Right lobe of liver (tissue), 6 donors: ENCODE measurements around the gene CACNA1E. TPM values are rescaled to one million over a fixed set of nuclear protein-coding genes. Genes with fewer than 3 reads are reported as not detected.

Experiments
- ATAC-seq, 4 donors: fragments of 200-7000 bp; cut with Tn5 transposase; one replicate each; pipeline ENCODE4 v1.9.1; 2020; ENCODE audit warnings: mild to moderate bottlenecking in 4 of 4, moderate library complexity in 4 of 4
- DNase-seq, 3 donors: peaks; one replicate each; pipeline ENCODE4 v3.0.0-alpha.2; 2020
- H3K27ac ChIP-seq, 3 donors: fragments of 200-600 bp; one replicate each; pipeline ENCODE4 v1.8.0; 2022
- H3K27me3 ChIP-seq, 2 donors: fragments of 200-600 bp; one replicate each; pipeline ENCODE4 v1.8.0; 2022
- H3K36me3 ChIP-seq, 4 donors: fragments of 200-600 bp; sonication (generic) in 1 of 4; one replicate each; pipeline versions ENCODE4 v1.5.1 to v1.8.0; 2017 to 2022; ENCODE audit warnings: control low read depth in 1 of 4
- H3K4me1 ChIP-seq, 4 donors: fragments of 200-600 bp; sonication (generic) in 1 of 4; one replicate each; pipeline versions ENCODE4 v1.5.1 to v1.8.0; 2017 to 2022; ENCODE audit warnings: control low read depth in 1 of 4
- H3K4me3 ChIP-seq, 3 donors: fragments of 200-600 bp; one replicate each; pipeline ENCODE4 v1.8.0; 2022
- H3K9me3 ChIP-seq, 4 donors: fragments of 200-600 bp; sonication (generic) in 1 of 4; one replicate each; pipeline versions ENCODE4 v1.5.1 to v1.8.0; 2017 to 2022; ENCODE audit warnings: control low read depth in 1 of 4
- POLR2A ChIP-seq: fragments of 450-650 bp; IDR thresholded peaks from one replicate; pipeline ENCODE4 v1.6.1; 2017; ENCODE audit warnings: antibody characterized with exemption, mild to moderate bottlenecking
- WGBS: methylation state at CpG from one replicate; pipeline ENCODE4 v1.1.6; 2018; ENCODE audit warnings: low coverage, low lambda C conversion rate; ENCODE audit not compliant: insufficient coverage; ENCODE audit errors: missing lambda C conversion rate; 5-methylcytosine and 5-hydroxymethylcytosine counted together
- intact Hi-C, 2 donors: fragments of 100-400 bp; cut with DNase I; formaldehyde crosslinking; loops; one replicate each; pipeline versions ENCODE4 v1.11.2 to v1.14.1; 2022
- total RNA-seq, 6 experiments: library from RNA; depleted of rRNA in 2 of 6; stranded (reverse); fragments of >200 nt in 2 of 6; fragmentation: NEBNext Ultra II Directional in 3 of 6; extraction: Animal tissue kit (Norgen Biotek cat#: 25700) in 3 of 6; gene quantifications; one replicate each; pipeline versions ENCODE4 v1.1.0 to v1.2.4, GENCODE V29; 2016 to 2023
- TF ChIP-seq, protein P1 (sequence below), 4 donors: fragments of 200-600 bp in 3 of 4; fragments of 450-650 bp in 1 of 4; IDR thresholded peaks; one replicate each; pipeline versions ENCODE4 v1.5.1 to v1.8.0; 2016 to 2022; ENCODE audit warnings: antibody characterized with exemption in 4 of 4, mild to moderate bottlenecking in 2 of 4
- donor health status: DM: no; HTN: yes; CAD: no.
- donor health status: DM: no; HTN: no; CAD: no.
- donor health status: DM: no; HTN: no; CAD: no.
- donor health status: DM: no; HTN: yes; CAD: no.
- donor health status: DM: no; HTN: yes; CAD: no.

CACNA1E gene
- total RNA-seq, 6 experiments from 2014 or later, result 0.05 to 0.09 (median 0.06) TPM; not detected in 2

DNA sequence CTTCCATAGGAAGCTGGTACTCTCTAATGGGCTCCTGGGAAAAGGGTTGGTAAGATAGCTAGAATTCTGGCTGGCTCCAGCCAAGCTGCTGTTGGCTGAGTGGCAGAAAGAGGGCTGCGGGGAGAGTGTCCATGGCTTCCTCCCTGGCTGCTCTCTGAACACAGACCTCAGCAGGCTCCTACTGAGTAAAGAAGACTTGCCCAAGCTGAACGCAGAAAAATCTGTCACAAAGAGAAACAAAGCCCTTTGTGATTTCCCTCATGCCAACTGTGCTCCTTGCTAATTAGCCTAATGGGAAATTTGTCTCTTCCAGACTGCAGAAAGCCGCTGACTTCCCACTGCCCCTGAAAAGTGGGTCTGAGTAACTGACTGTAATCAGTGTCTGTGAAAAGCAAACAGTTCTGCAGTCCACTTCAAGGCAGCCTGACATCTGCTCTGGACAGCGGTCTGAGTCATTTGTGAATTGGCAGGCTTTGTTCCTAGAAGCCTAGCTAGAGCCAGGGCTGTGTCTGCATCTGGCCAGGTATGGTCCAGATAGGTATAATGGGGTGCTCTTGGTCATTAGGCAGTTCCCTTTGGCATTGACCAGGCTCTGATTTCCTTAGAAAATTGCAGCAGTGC, 295.4 kb downstream of the CACNA1E start:
- Histone ChIP-seq H3K36me3 (no peaks in the 10 kb centered on the region), H3K27ac (no peak overlapping the region), H3K4me1 (no peaks in the 10 kb centered on the region), H3K9me3 (no peaks in the 10 kb centered on the region), H3K27me3 (no peaks in the 10 kb centered on the region), H3K4me3 (no peak overlapping the region)
- no peak for TF ChIP-seq POLR2A
- TF ChIP-seq, protein P1, sequence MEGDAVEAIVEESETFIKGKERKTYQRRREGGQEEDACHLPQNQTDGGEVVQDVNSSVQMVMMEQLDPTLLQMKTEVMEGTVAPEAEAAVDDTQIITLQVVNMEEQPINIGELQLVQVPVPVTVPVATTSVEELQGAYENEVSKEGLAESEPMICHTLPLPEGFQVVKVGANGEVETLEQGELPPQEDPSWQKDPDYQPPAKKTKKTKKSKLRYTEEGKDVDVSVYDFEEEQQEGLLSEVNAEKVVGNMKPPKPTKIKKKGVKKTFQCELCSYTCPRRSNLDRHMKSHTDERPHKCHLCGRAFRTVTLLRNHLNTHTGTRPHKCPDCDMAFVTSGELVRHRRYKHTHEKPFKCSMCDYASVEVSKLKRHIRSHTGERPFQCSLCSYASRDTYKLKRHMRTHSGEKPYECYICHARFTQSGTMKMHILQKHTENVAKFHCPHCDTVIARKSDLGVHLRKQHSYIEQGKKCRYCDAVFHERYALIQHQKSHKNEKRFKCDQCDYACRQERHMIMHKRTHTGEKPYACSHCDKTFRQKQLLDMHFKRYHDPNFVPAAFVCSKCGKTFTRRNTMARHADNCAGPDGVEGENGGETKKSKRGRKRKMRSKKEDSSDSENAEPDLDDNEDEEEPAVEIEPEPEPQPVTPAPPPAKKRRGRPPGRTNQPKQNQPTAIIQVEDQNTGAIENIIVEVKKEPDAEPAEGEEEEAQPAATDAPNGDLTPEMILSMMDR (IDR thresholded peaks at IDR 0.05), result no peak
- intact Hi-C loops, result no loop called here
- WGBS, result 41% methylated on average over 3 of the region's 4 CpGs
- ATAC-seq (peak in 2 of 4 donors; percentile 17 to 22), DNase-seq (no peak)

DNA sequence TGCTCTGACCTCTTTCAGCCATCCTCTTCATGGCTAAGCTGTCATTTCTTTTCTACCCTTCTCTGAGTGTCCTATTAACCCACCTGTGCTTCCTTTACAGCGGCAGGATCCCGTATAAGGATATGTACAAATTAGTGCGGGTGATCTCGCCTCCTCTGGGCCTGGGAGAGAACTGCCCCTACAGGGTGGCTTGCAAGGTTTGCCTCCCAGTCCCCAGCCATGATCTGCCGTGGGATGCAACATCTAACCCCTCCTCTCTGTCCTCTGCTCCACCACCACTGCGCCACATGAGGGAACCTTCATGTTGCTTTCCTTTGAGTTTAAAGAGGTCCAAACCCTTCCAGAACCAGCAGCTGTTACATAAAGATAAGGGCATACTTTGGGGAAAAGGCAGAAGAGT, 296.0 kb downstream of the CACNA1E start:
- no peaks in the 10 kb centered on the region for H3K27me3 ChIP-seq
- no peak for ATAC-seq
- no peak for DNase-seq
- H3K27ac ChIP-seq, result no peak overlapping the region
- intact Hi-C loops, result no loop called here
- no peaks in the 10 kb centered on the region for H3K9me3 ChIP-seq
- H3K4me1 ChIP-seq, result peaks cover 0 to 6% (median 2%) of the 10 kb centered on the region in 4 donors
- no peaks in the 10 kb centered on the region for H3K36me3 ChIP-seq
- WGBS, result 71% methylated on average over 6 of the region's 6 CpGs
- H3K4me3 ChIP-seq, result no peak overlapping the region
- TF ChIP-seq POLR2A, result no peak
- TF ChIP-seq, protein P1 (IDR thresholded peaks at IDR 0.05), result no peak

DNA sequence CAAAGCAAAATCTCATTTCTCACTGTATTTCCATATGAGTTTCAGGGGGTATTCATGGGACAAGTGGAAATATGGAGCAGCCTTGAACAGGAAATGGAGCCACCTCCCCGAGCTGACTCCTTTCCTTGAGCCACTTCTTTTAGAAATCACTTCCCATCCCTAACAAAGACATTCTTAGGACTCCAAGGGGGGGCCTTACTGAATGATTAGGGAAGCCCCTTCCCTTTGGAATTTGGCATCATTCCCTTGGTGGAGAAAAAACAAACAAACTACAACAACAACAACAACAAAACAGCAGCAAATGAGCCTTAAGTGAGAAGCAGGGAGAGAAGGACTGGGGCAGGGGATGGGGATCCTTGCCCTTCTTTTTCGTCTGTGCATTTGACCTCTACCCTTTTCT, 299.9 kb downstream of the CACNA1E start:
- TF ChIP-seq POLR2A, result no peak
- TF ChIP-seq, protein P1 (IDR thresholded peaks at IDR 0.05), result no peak
- peaks cover 0 to 7% (median 3%) of the 10 kb centered on the region in 4 donors for H3K4me1 ChIP-seq
- no peaks in the 10 kb centered on the region for H3K9me3 ChIP-seq
- H3K27me3 ChIP-seq, result no peaks in the 10 kb centered on the region
- ATAC-seq (no peak), DNase-seq (no peak)
- H3K27ac ChIP-seq, result no peak overlapping the region
- intact Hi-C loops, result no loop called here
- H3K36me3 ChIP-seq, result no peaks in the 10 kb centered on the region
- no peak overlapping the region for H3K4me3 ChIP-seq
- 43% methylated on average over 2 of the region's 2 CpGs for WGBS

DNA sequence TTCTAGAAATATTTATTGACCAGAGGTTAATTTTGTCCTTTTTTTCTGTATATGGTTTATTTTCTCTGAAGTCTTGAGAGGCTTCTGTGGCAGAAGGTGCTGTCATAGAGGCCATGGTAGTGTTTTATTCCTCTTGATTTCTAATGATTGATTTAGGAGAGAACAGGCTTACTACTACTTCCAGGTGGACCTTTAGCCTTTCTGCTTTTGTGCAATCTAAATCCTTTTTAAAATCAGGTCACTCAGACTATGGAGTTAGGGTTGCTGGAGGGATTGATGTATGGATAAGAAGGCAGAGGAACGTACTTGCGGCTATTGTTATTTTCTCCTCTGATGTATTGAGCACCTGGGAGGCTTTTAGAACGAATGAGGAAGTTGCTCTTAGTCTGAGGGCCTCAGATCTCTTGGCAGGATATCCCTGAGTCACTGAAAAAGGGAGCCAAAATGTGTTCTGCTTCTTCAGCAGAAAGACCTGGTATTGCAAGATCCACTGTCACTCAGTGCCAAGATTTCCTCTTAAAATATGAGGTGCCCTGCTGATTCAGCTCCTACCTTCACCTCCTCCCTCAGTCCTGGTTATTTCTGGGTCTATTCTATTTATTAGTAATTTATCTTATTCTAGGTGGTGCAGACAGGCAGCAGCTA, 300.8 kb downstream of the CACNA1E start:
- Histone ChIP-seq H3K27ac (no peak overlapping the region), H3K4me1 (peaks cover 0 to 7% (median 3%) of the 10 kb centered on the region in 4 donors), H3K9me3 (no peaks in the 10 kb centered on the region), H3K27me3 (no peaks in the 10 kb centered on the region), H3K4me3 (no peak overlapping the region), H3K36me3 (no peaks in the 10 kb centered on the region)
- intact Hi-C loops, result no loop called here
- DNase-seq, result peak in 1 of 3 donors; percentile 47
- 16% methylated on average over 3 of the region's 3 CpGs for WGBS
- peak in 3 of 4 donors; percentile 17 to 88 (median 48) for ATAC-seq
- TF ChIP-seq POLR2A, result no peak
- TF ChIP-seq, protein P1 (IDR thresholded peaks at IDR 0.05), result no peak
